GM12878 (cell line): ENCODE data around the gene EEFSEC. TPM values are rescaled to one million over a fixed set of nuclear protein-coding genes. Genes with fewer than 3 reads are reported as not detected.

Experiments used
- ATAC-seq: fragments of 200-7000 bp; cut with Tn5 transposase; 3 replicates; pipeline ENCODE4 v1.9.1; 2020; ENCODE audit warnings: mild to moderate bottlenecking, moderate library complexity
- BruUV-seq: library from RNA; stranded (reverse); fragments of 400-500 nt; replicated peaks from 2 replicates; lab custom pipeline; 2021; lab: Mats Ljungman, UMichigan
- CTCF ChIA-PET: fragments of 300-600 bp; sonication (Branson Sonifier 250); formaldehyde crosslinking; extraction: SDS; loops from one replicate; lab custom pipeline; 2021; ENCODE audit warnings: inconsistent platforms; lab: Yijun Ruan, JAX
- POLR2A ChIA-PET: fragments of 350-600 bp; formaldehyde crosslinking; extraction: SDS; loops from one replicate; lab custom pipeline; 2021; ENCODE audit warnings: inconsistent platforms; lab: Charles Lee
- RAD21 ChIA-PET: fragments of 300-600 bp; sonication (Branson Sonifier 250); formaldehyde crosslinking; loops from one replicate; lab custom pipeline; 2023; ENCODE audit warnings: antibody characterized with exemption; ENCODE audit not compliant: unreplicated experiment; lab: Charles Lee
- SMC1A ChIA-PET: fragments of 300-600 bp; sonication (Branson Sonifier 250); formaldehyde crosslinking; loops from one replicate; lab custom pipeline; 2023; ENCODE audit not compliant: unreplicated experiment, uncharacterized antibody; lab: Charles Lee
- DNase-seq: peaks from one replicate; pipeline ENCODE4 v3.0.0-alpha.2; 2011; ENCODE audit warnings: low read depth, low spot score
- FAIRE-seq: peaks from 3 replicates; lab custom pipeline; 2011; peaks lifted over from hg19 to GRCh38; lab: Jason Lieb, UNC
- H2AFZ ChIP-seq: 2 replicates; pipeline ENCODE4 v1.6.0; 2011; ENCODE audit warnings: low read depth, low read length, control low read depth; ENCODE audit not compliant: control insufficient read depth
- H3K27ac ChIP-seq: 2 replicates; pipeline ENCODE4 v1.5.1; 2011; ENCODE audit warnings: control low read depth; ENCODE audit not compliant: control insufficient read depth, insufficient read depth
- H3K27me3 ChIP-seq, 2 experiments: replicated peaks in 1 of 2; 2 replicates each; pipeline versions ENCODE4 v1.6.0 to v1.6.1; 2011; ENCODE audit warnings: low read length in 1 of 2; ENCODE audit not compliant: control insufficient read depth in 2 of 2, insufficient read depth in 2 of 2
- H3K36me3 ChIP-seq, 2 experiments: 2 replicates each; pipeline ENCODE4 v1.5.1; 2011; ENCODE audit warnings: low read length in 1 of 2; ENCODE audit not compliant: control insufficient read depth in 2 of 2, insufficient read depth in 2 of 2
- H3K4me1 ChIP-seq: 2 replicates; pipeline ENCODE4 v1.6.1; 2011; ENCODE audit warnings: mild to moderate bottlenecking, low read length, moderate library complexity, mixed read lengths; ENCODE audit not compliant: control insufficient read depth, insufficient read depth
- H3K4me2 ChIP-seq: 2 replicates; pipeline ENCODE4 v1.6.0; 2011; ENCODE audit warnings: control low read depth; ENCODE audit not compliant: control insufficient read depth, insufficient read depth
- H3K4me3 ChIP-seq: fragments of 200-600 bp; sonication (generic); 2 replicates; pipeline ENCODE4 v1.5.1; 2016
- H3K79me2 ChIP-seq: 2 replicates; pipeline ENCODE4 v1.6.0; 2011; ENCODE audit warnings: low read length; ENCODE audit not compliant: control insufficient read depth, insufficient read depth
- H3K9ac ChIP-seq: 2 replicates; pipeline ENCODE4 v1.8.0; 2011; ENCODE audit warnings: low read length, control low read depth, mixed read lengths; ENCODE audit not compliant: control insufficient read depth, insufficient read depth
- H3K9me3 ChIP-seq: replicated peaks from 3 replicates; pipeline ENCODE4 v1.5.1; 2011; ENCODE audit warnings: mild to moderate bottlenecking, low read length; ENCODE audit not compliant: control insufficient read depth, insufficient read depth
- H4K20me1 ChIP-seq: 2 replicates; pipeline ENCODE4 v1.6.0; 2011; ENCODE audit not compliant: control insufficient read depth, insufficient read depth
- GATAD2B ChIP-seq: fragments of 450-650 bp; conservative IDR thresholded peaks from 2 replicates; pipeline ENCODE4 v1.6.1; 2017; ENCODE audit warnings: low read depth, mild to moderate bottlenecking, moderate library complexity
- IKZF1 ChIP-seq: fragments of 450-650 bp; conservative IDR thresholded peaks from 2 replicates; pipeline ENCODE4 v1.6.1; 2017; ENCODE audit warnings: antibody characterized with exemption, mild to moderate bottlenecking
- PAX8 ChIP-seq: fragments of 450-650 bp; IDR thresholded peaks from 2 replicates; pipeline ENCODE4 v1.6.1; 2017; ENCODE audit warnings: mild to moderate bottlenecking, moderate library complexity
- SMC3 ChIP-seq: IDR thresholded peaks from 2 replicates; pipeline ENCODE4 v1.6.1; 2011; ENCODE audit warnings: low read length, improper control_type of control experiment, borderline replicate concordance
- SREBF2 ChIP-seq: IDR thresholded peaks from 2 replicates; pipeline ENCODE4 v1.6.1; 2012; ENCODE audit warnings: mild to moderate bottlenecking, low read length
- USF1 ChIP-seq: IDR thresholded peaks from 2 replicates; pipeline ENCODE4 v1.6.1; 2011; ENCODE audit warnings: borderline replicate concordance, low read depth, mild to moderate bottlenecking, moderate library complexity, mixed read lengths, low read length; ENCODE audit not compliant: insufficient read depth; ENCODE audit errors: extremely low read length
- ZNF687 ChIP-seq: fragments of 450-650 bp; IDR thresholded peaks from 2 replicates; pipeline ENCODE4 v1.6.1; 2017; ENCODE audit warnings: mild to moderate bottlenecking, moderate library complexity
- ZSCAN29 ChIP-seq: fragments of 450-650 bp; IDR thresholded peaks from 2 replicates; pipeline ENCODE4 v1.6.1; 2017; ENCODE audit warnings: mild to moderate bottlenecking, moderate library complexity
- WGBS: methylation state at CpG from one replicate; pipeline ENCODE4 v1.1.6; 2016; ENCODE audit warnings: low lambda C conversion rate; ENCODE audit not compliant: insufficient replicate concordance, insufficient coverage; ENCODE audit errors: missing lambda C conversion rate; 5-methylcytosine and 5-hydroxymethylcytosine counted together
- in situ Hi-C: fragments of 300-500 bp; cut with MboI; formaldehyde crosslinking; loops from 9 replicates; pipeline ENCODE4 v1.14.3; 2018; ENCODE audit warnings: mixed read lengths
- intact Hi-C: fragments of 100-400 bp; cut with micrococcal nuclease; formaldehyde crosslinking; loops from one replicate; pipeline ENCODE4 v1.14.2; 2022; ENCODE audit not compliant: unreplicated experiment
- polyA plus RNA-seq, 11 experiments: library from polyadenylated mRNA; depleted of rRNA in 4 of 11; unstranded in 6 of 11; stranded (reverse) in 5 of 11; fragments of >200 nt; fragmentation: Nextera tagmentation in 4 of 11; fragmentation: Illumina TruSeq in 1 of 11; extraction: Ambion mirVana in 4 of 11; extraction: Trizol in 1 of 11; gene quantifications; 1 replicate in 1 of 11; 2 replicates in 10 of 11; pipeline versions ENCODE4 v1.2.1 to v1.2.3, GENCODE V29; 2011 to 2016; ENCODE audit warnings: inconsistent platforms in 2 of 11, missing spikeins in 2 of 11, low read depth in 1 of 11
- total RNA-seq, 4 experiments: library from RNA; depleted of rRNA in 3 of 4; stranded (reverse); fragments of >200 nt in 3 of 4; fragmentation: Illumina TruSeq in 1 of 4; extraction: Trizol in 1 of 4; gene quantifications; 2 replicates each; pipeline versions ENCODE4 v1.2.1 to v1.2.3, GENCODE V29; 2013 to 2021

Gene EEFSEC
- total and polyA plus RNA-seq, 10 of the 15 experiments (the other 5 are each of a cell fraction or from before 2014, with no cell fraction given): 0.29 to 29.1 (median 16.1) TPM

GRCh38 chr3:128413413-128414205 is 260.3 kb downstream of the EEFSEC start:
- Histone ChIP-seq H4K20me1 (no peaks in the 10 kb centered on the region), H3K79me2 (no peaks in the 10 kb centered on the region), H2AFZ (no peak overlapping the region), H3K4me2 (no peak overlapping the region), H3K4me3 (no peak overlapping the region), H3K9ac (no peak overlapping the region), H3K4me1 (no peaks in the 10 kb centered on the region), H3K27me3 (no peaks in the 10 kb centered on the region), H3K36me3 (no peaks in the 10 kb centered on the region), H3K27ac (no peak overlapping the region), H3K9me3 (no peaks in the 10 kb centered on the region)
- SMC1A ChIA-PET: no interaction called here
- in situ Hi-C loops (no loop called here), intact Hi-C loops (no loop called here)
- CTCF ChIA-PET: interaction anchor here (0.8 to 0.9 kb wide), 2 partner anchors 195 to 527 kb away, joined by 3 read pairs; no protein-coding TSS in a partner anchor
- no peak for ATAC-seq
- no TSS peak for BruUV-seq
- FAIRE-seq: no peak
- POLR2A ChIA-PET: no interaction called here
- TF ChIP-seq PAX8: no peak
- TF ChIP-seq USF1: no peak
- TF ChIP-seq ZNF687: no peak
- no peak for TF ChIP-seq SREBF2
- TF ChIP-seq ZSCAN29: no peak
- no peak for TF ChIP-seq GATAD2B
- TF ChIP-seq IKZF1: no peak
- no peak for TF ChIP-seq SMC3
- RAD21 ChIA-PET: no interaction called here
- no peak for DNase-seq
- WGBS: 76% methylated on average over 24 of the region's 24 CpGs
